HEK293 (cell line): ENCODE data around the gene IL1RL2.

Experiments
- BCL11A ChIP-seq: fragments of 450-650 bp; formaldehyde crosslinking; IDR thresholded peaks from 2 replicates; pipeline ENCODE4 v1.5.1; 2016; ENCODE audit warnings: low read depth, missing biosample characterization, missing genetic modification characterization
- OSR2 ChIP-seq: fragments of 450-650 bp; formaldehyde crosslinking; IDR thresholded peaks from 2 replicates; pipeline ENCODE4 v1.5.1; 2016; ENCODE audit warnings: missing biosample characterization, missing genetic modification characterization
- PRDM4 ChIP-seq: fragments of 450-650 bp; formaldehyde crosslinking; IDR thresholded peaks from 2 replicates; pipeline ENCODE4 v1.5.1; 2017; ENCODE audit warnings: missing biosample characterization, missing genetic modification characterization
- YY1 ChIP-seq: fragments of 450-650 bp; formaldehyde crosslinking; IDR thresholded peaks from 2 replicates; pipeline ENCODE4 v1.5.1; 2018; ENCODE audit warnings: missing biosample characterization, missing genetic modification characterization
- ZBTB7A ChIP-seq: fragments of 450-650 bp; formaldehyde crosslinking; IDR thresholded peaks from 2 replicates; pipeline ENCODE4 v1.5.1; 2016; ENCODE audit warnings: low read depth, missing biosample characterization, missing genetic modification characterization
- ZNF391 ChIP-seq: fragments of 450-650 bp; formaldehyde crosslinking; IDR thresholded peaks from 2 replicates; pipeline ENCODE4 v1.5.1; 2016; ENCODE audit warnings: low read depth, missing biosample characterization, missing genetic modification characterization, borderline replicate concordance
- ZNF600 ChIP-seq: fragments of 450-650 bp; formaldehyde crosslinking; IDR thresholded peaks from 2 replicates; pipeline ENCODE4 v1.5.1; 2016; ENCODE audit warnings: missing biosample characterization, missing genetic modification characterization
- TF ChIP-seq, protein P1 (sequence below): fragments of 450-650 bp; formaldehyde crosslinking; IDR thresholded peaks from 2 replicates; pipeline ENCODE4 v1.5.1; 2016; ENCODE audit warnings: missing biosample characterization, missing genetic modification characterization
- TF ChIP-seq, protein P2 (sequence below): fragments of 450-650 bp; formaldehyde crosslinking; IDR thresholded peaks from 2 replicates; pipeline ENCODE4 v1.5.1; 2016; ENCODE audit warnings: missing biosample characterization, missing genetic modification characterization

- TF ChIP-seq ZBTB7A (tag by site-specific recombination): no peak
- no peak for TF ChIP-seq ZNF391 (tag by site-specific recombination)
- TF ChIP-seq, protein P1, sequence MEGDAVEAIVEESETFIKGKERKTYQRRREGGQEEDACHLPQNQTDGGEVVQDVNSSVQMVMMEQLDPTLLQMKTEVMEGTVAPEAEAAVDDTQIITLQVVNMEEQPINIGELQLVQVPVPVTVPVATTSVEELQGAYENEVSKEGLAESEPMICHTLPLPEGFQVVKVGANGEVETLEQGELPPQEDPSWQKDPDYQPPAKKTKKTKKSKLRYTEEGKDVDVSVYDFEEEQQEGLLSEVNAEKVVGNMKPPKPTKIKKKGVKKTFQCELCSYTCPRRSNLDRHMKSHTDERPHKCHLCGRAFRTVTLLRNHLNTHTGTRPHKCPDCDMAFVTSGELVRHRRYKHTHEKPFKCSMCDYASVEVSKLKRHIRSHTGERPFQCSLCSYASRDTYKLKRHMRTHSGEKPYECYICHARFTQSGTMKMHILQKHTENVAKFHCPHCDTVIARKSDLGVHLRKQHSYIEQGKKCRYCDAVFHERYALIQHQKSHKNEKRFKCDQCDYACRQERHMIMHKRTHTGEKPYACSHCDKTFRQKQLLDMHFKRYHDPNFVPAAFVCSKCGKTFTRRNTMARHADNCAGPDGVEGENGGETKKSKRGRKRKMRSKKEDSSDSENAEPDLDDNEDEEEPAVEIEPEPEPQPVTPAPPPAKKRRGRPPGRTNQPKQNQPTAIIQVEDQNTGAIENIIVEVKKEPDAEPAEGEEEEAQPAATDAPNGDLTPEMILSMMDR (tag by site-specific recombination): no peak
- TF ChIP-seq, protein P2, sequence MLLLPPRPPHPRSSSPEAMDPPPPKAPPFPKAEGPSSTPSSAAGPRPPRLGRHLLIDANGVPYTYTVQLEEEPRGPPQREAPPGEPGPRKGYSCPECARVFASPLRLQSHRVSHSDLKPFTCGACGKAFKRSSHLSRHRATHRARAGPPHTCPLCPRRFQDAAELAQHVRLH: no peak
- no peak for TF ChIP-seq ZNF600 (tag by site-specific recombination)
- no peak for TF ChIP-seq YY1 (tag by site-specific recombination)
- no peak for TF ChIP-seq BCL11A (tag by site-specific recombination)
- no peak for TF ChIP-seq PRDM4 (tag by site-specific recombination)
- TF ChIP-seq OSR2 (tag by site-specific recombination): no peak
These were observed 5.4 kb upstream of the IL1RL2 start for GRCh38 chr2:102181376-102181775.
